ENCODE results near the gene TUSC2.

Gene TUSC2

GRCh38 chr3:50358911-50359759 is 31.1 kb upstream of the TUSC2 start, which contains the start of gene TMEM115:
TMEM115 (minus strand) TSS chr3:50359521; CDS start chr3:50359063, 458 bp downstream.
- CTCF ChIA-PET: interaction anchor here (1.2 kb wide), 1 partner anchor 11 kb away, joined by 3 read pairs; no protein-coding TSS in a partner anchor
- Mint-ChIP-seq H3K9me3 (no peaks in the 10 kb centered on the region), H3K4me3 (peak within 1 kb of the TSS; percentile 99), H3K27me3 (peaks cover 5% of the 10 kb centered on the region), H3K36me3 (peaks cover 28% of the 10 kb centered on the region), H3K27ac (peak within 1 kb of the TSS; percentile 92), H3K4me1 (peaks cover 49% of the 10 kb centered on the region)
- peak; percentile 97 for DNase-seq

DNA sequence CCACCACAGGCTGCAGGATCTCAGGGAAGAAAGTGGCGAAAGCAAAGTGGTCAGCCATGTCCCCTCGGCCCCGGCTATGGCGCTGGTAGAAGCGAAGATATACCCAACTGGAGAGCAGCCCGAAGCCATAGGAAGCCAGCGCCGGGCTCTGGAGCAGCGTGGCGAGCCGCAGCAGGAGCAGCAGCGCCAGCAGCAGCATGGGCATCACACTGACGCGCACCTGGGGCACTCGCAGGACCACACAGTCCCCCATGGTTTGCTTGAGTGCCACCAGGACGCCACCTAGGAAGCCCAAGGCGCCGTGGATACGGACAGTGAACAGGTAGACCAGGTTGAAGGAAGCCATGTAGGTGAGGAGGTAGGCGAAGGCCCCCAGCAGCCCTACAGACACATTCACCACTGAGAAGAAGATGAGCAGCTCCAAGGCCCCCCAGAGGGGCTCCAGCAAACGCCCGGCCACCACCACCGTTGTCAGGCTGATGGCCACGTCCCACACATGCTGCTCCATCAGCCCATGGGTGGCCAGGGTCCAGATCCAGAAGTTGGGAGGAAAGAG is 30.4 kb upstream of the TUSC2 start:
- DNase-seq: no peak
- Mint-ChIP-seq H3K36me3 (peaks cover 32% of the 10 kb centered on the region), H3K9me3 (no peaks in the 10 kb centered on the region), H3K4me3 (peak overlapping the region; percentile 99), H3K27me3 (peaks cover 3% of the 10 kb centered on the region), H3K4me1 (peaks cover 47% of the 10 kb centered on the region), H3K27ac (peak overlapping the region; percentile 73)
- CTCF ChIA-PET: no interaction called here

DNA sequence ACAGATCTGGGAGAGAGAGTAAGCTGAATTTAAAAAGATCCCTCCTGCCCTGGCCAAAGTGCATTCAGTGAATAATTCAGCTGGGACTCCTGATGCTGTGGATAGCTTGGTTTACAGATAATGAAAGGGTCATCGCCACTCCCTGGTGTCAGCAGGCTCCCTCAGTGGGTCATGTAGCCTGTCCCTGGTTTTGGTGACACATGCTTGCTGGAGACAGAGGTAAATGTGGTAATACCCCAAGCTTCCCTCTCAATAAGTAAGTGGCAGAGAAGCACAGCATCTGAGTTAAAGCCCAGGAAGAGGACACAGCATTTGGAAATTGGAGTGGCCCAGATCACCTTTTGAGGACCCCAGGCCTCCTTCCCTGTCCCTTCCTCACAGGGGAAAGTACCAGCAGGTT is 29.5 kb upstream of the TUSC2 start:
- Mint-ChIP-seq H3K27me3 (no peaks in the 10 kb centered on the region), H3K4me3 (peak overlapping the region; percentile 99), H3K4me1 (peaks cover 48% of the 10 kb centered on the region), H3K9me3 (no peaks in the 10 kb centered on the region), H3K27ac (peak overlapping the region; percentile 14), H3K36me3 (peaks cover 36% of the 10 kb centered on the region)
- CTCF ChIA-PET: interaction anchor here (1.1 to 2.3 kb wide), 4 partner anchors 10 to 187 kb away, joined by 3 to 12 read pairs (median 4); partner anchors contain the start of gene RASSF1
- no peak for DNase-seq

GRCh38 chr3:50356553-50356952 is 28.5 kb upstream of the TUSC2 start:
- CTCF ChIA-PET: interaction anchor here (1.1 to 2.3 kb wide), 4 partner anchors 9 to 188 kb away, joined by 3 to 12 read pairs (median 4); partner anchors contain the start of gene RASSF1
- Mint-ChIP-seq H3K36me3 (peaks cover 37% of the 10 kb centered on the region), H3K4me3 (no peak overlapping the region), H3K27ac (no peak overlapping the region), H3K9me3 (no peaks in the 10 kb centered on the region), H3K4me1 (peaks cover 54% of the 10 kb centered on the region), H3K27me3 (no peaks in the 10 kb centered on the region)
- DNase-seq: no peak

DNA sequence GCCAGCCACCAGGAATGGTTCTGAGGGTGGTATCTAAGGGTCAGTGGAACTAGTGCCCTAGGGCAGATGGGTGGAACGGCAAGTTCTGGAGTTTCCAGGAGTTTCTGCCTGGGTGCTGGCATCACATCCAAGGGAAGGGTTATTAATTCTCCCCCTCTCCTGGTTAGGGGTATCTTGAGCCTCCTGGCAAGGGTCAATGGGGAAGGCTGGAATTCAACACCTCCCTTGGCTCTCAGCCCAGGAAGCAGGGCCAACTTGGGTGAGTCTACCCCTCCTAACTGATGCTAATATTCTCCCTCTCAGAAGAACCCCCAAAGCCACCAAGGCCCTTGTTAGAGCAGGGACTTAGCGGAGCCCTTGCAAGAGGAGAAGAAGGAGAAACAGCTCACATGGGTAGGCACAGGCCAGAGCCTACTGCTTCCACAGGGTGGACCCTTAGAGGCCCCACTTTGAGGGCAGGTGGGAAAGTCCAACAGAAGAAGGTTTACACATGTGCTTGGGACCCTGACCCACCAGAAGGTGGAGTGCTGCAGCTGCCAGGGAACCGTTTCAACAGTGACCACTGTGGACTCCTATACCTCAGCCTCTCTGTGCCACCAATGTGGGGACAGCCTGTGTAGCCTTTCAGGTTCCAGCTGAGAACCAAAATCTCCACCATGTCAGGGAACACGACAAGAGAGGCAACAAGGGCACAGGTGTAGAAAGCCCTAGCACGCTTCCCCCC is 28.0 kb upstream of the TUSC2 start:
- no peak overlapping the region for H3K27ac Mint-ChIP-seq
- no peak overlapping the region for H3K4me3 Mint-ChIP-seq

DNA sequence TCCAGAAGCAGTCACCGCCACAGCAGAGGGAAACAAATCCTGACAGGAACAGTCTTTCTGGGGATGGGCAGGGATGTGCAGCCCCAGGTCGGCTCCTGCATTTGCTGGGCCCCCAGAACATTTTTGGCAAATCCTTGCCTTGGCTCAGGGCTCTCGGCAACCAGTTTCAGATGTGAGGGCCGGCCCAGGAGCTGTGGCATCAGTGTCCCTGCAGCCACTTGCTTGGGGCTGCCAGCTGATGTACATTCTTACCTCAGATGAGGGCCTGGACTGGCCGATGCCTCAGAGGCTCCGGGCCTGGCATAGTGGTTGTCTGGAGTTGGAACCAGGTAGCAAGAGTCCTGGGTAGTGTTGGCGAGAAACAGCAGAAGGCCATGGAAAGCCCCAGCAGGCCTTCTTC is 26.8 kb upstream of the TUSC2 start:
- Mint-ChIP-seq H3K36me3 (peaks cover 46% of the 10 kb centered on the region), H3K27ac (no peak overlapping the region)
- CTCF ChIA-PET: interaction anchor here (1.0 to 1.4 kb wide), 2 partner anchors 12 to 187 kb away, joined by 4 to 5 read pairs; no protein-coding TSS in a partner anchor

More for the DNA sequence above, 28.0 kb upstream of the TUSC2 start:
- CTCF ChIA-PET: interaction anchor here (1.4 to 2.3 kb wide), 3 partner anchors 8 to 188 kb away, joined by 4 to 12 read pairs (median 5); no protein-coding TSS in a partner anchor
- Mint-ChIP-seq H3K27me3 (no peaks in the 10 kb centered on the region), H3K36me3 (peaks cover 40% of the 10 kb centered on the region), H3K4me1 (peaks cover 59% of the 10 kb centered on the region), H3K9me3 (no peaks in the 10 kb centered on the region)
- DNase-seq: no peak

DNA sequence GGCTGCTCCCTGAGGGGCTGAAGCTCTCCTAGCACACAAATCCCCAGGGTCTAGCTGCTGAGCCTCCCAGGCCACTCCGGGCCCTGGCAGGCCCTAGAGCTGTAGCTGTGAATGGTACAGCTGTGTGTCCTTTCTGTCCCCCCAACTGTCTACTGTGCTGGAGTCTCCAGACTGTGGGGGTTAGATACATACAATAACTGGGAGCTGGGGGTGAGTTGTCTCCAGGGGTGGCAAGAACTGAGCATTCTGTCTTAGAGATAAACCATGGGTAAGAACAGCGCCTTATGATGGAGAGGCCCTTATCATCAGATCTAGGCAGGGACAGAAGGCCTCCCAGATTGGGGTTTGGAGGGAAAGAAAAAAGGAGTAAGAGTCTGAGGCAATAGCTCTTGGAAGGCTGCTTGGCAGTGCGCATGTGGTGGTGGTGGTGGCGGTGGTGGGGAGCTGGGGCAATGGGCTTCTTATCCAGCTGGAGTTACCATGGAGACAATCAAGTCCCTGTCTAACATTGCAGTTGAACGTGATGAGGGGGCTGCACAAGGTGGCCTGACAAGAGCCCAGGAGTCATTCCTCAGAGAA is 26.3 kb upstream of the TUSC2 start:
- Mint-ChIP-seq H3K9me3 (no peaks in the 10 kb centered on the region), H3K4me3 (no peak overlapping the region), H3K4me1 (peaks cover 63% of the 10 kb centered on the region), H3K36me3 (peaks cover 45% of the 10 kb centered on the region), H3K27me3 (no peaks in the 10 kb centered on the region), H3K27ac (no peak overlapping the region)
- CTCF ChIA-PET: interaction anchor here (1.0 to 2.0 kb wide), 2 partner anchors 11 to 17 kb away, joined by 4 to 11 read pairs; no protein-coding TSS in a partner anchor
- no peak for DNase-seq

More for the DNA sequence above, 26.8 kb upstream of the TUSC2 start:
- Mint-ChIP-seq H3K4me3 (no peak overlapping the region), H3K9me3 (no peaks in the 10 kb centered on the region), H3K27me3 (no peaks in the 10 kb centered on the region), H3K4me1 (peaks cover 63% of the 10 kb centered on the region)
- no peak for DNase-seq

DNA sequence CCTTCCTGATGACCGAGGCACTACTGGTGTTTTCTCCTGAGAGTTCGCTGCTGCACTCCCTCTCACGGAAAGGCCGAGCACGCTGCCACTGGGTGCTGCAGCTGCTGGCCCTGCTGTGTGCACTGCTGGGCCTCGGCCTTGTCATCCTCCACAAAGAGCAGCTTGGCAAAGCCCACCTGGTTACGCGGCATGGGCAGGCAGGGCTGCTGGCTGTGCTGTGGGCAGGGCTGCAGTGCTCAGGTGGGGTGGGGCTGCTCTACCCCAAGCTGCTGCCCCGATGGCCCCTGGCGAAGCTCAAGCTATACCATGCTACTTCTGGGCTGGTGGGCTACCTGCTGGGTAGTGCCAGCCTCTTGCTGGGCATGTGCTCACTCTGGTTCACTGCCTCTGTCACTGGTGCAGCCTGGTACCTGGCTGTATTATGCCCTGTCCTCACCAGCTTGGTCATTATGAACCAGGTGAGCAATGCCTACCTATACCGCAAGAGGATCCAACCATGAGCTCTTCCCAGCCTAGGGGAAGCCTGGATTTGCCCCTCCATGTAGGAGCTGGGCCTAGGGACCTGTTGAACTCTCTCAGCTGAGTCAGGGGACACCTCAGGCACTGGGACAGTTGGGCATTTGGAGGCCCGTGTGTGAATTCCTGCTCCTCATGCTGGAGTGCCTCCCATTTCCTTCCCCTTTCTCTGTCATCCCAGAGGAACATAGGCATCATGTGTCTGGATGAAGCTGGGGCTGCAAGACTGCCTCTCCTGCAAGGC is 25.4 kb upstream of the TUSC2 start:
- H3K27ac Mint-ChIP-seq: no peak overlapping the region

DNA sequence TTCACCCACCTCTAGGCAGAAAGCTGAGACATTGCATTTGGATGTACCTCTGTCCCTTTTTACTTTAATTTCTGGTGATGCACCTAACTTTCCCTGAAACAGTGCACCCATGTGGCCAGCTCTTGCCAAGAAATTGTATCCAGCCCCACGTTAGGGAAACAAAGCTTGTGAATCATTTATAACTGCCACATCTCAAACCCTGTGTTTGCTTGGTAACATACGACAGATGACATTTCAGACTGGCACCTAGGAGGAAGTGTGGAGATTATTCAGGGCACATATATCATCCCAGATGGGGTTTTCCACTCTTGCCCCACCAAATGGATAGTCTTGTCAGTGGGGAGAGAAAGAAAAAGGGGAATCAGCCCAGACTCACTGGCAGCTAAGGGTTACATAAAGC is 24.8 kb upstream of the TUSC2 start:
- H3K4me1 Mint-ChIP-seq: peaks cover 69% of the 10 kb centered on the region
- CTCF ChIA-PET: interaction anchor here (2.0 kb wide), 1 partner anchor 15 kb away, joined by 11 read pairs; no protein-coding TSS in a partner anchor
- no peak for DNase-seq
- H3K36me3 Mint-ChIP-seq: peaks cover 46% of the 10 kb centered on the region
- peak overlapping the region; percentile 2 for H3K27ac Mint-ChIP-seq
- no peaks in the 10 kb centered on the region for H3K27me3 Mint-ChIP-seq
- H3K9me3 Mint-ChIP-seq: no peaks in the 10 kb centered on the region
- H3K4me3 Mint-ChIP-seq: no peak overlapping the region

More for the DNA sequence above, 25.4 kb upstream of the TUSC2 start:
- Mint-ChIP-seq H3K4me1 (peaks cover 69% of the 10 kb centered on the region), H3K36me3 (peaks cover 45% of the 10 kb centered on the region), H3K27me3 (no peaks in the 10 kb centered on the region), H3K4me3 (no peak overlapping the region), H3K9me3 (no peaks in the 10 kb centered on the region)
- CTCF ChIA-PET: interaction anchor here (1.0 to 2.0 kb wide), 2 partner anchors 10 to 16 kb away, joined by 4 to 11 read pairs; no protein-coding TSS in a partner anchor
- no peak for DNase-seq

DNA sequence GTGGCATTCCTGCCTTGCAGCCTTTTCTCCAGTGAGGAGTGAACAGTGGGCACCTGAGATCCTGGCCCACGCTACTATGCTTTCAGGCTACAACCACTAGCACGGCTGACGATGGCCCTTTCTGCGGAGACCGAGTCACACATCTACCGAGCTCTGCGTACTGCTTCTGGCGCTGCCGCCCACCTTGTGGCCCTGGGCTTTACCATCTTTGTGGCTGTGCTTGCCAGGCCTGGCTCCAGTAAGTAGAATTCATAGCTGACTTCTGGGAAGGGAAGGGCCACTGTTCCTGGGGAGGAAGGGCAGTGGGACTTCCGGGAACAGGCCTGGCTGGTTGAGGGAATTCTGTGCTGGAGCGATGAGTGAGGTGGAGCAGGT is 23.3 kb upstream of the TUSC2 start:
- no peaks in the 10 kb centered on the region for H3K9me3 Mint-ChIP-seq
- H3K36me3 Mint-ChIP-seq: peaks cover 45% of the 10 kb centered on the region
- peak overlapping the region; percentile 95 for H3K27ac Mint-ChIP-seq
- H3K27me3 Mint-ChIP-seq: no peaks in the 10 kb centered on the region
- H3K4me1 Mint-ChIP-seq: peaks cover 67% of the 10 kb centered on the region
- CTCF ChIA-PET: interaction anchor here (1.1 to 1.9 kb wide), 3 partner anchors 14 to 191 kb away, joined by 3 to 10 read pairs (median 3); no protein-coding TSS in a partner anchor
- DNase-seq: no peak
- H3K4me3 Mint-ChIP-seq: peak overlapping the region; percentile 80

DNA sequence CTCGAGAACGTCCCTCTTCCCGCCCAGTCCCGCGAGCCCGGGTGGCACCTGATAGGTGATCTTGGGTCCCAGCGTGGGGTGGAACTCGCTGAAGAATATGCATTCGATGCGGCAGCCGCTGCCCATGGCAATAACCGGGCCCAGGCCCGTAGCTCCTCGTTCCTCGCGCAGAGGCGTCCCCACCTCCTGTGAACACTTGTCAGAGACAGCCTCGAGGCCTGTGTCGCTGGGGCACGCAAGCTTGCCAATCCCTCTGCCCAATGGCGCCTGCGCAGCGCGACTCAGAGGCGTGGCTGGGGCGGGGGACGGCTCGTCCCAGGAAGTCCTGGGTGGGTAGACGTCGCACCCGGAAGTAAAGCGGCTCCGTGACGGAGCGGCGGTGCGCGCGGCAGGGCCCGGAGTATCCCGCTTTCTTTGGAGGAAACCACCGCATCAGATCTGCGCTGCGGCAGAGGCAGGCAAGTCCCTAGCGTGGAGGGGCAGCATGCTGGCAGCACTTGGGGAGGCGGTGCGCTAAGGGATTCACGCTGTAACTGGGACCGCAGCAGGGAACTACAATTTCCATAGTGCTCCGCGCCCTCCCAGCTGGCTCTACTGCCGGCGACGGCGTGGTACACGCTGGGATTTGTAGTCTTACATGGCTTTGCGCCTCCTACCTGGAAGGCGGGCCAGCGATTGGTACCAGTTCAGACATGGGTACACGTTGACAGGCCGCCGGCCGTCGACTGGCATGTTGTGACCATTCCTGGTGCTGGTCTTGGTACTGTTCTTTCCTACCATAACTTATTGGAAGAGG is 22.7 kb upstream of the TUSC2 start, which contains the start of the genes CYB561D2 and NPRL2:
TSS of gene CYB561D2 (plus strand) at position 336 of the 796 bp plus-strand sequence. CDS start 572 bp downstream, outside the sequence.
TSS of gene NPRL2 (minus strand) at position 249 of the 796 bp plus-strand sequence. CDS start at position 126, 123 bp downstream.
- H3K27me3 Mint-ChIP-seq: no peaks in the 10 kb centered on the region
- H3K36me3 Mint-ChIP-seq: peaks cover 45% of the 10 kb centered on the region
- H3K27ac Mint-ChIP-seq: peak within 1 kb of the TSS; percentile 95
- peak within 1 kb of the TSS; percentile 80 for H3K4me3 Mint-ChIP-seq
- CTCF ChIA-PET: interaction anchor here (0.6 to 1.9 kb wide), 7 partner anchors 10 to 218 kb away, joined by 3 to 10 read pairs (median 3); partner anchors contain the start of genes HEMK1 and RASSF1
- peaks cover 68% of the 10 kb centered on the region for H3K4me1 Mint-ChIP-seq
- DNase-seq: peak; percentile 100
- no peaks in the 10 kb centered on the region for H3K9me3 Mint-ChIP-seq

- H3K9me3 Mint-ChIP-seq: no peaks in the 10 kb centered on the region
- H3K36me3 Mint-ChIP-seq: peaks cover 42% of the 10 kb centered on the region
- peaks cover 69% of the 10 kb centered on the region for H3K4me1 Mint-ChIP-seq
- DNase-seq: no peak
- peak overlapping the region; percentile 80 for H3K4me3 Mint-ChIP-seq
- CTCF ChIA-PET: interaction anchor here (0.6 to 3.3 kb wide), 7 partner anchors 9 to 219 kb away, joined by 3 to 25 read pairs (median 4); partner anchors contain the start of genes HEMK1 and RASSF1
- H3K27ac Mint-ChIP-seq: peak overlapping the region; percentile 95
- no peaks in the 10 kb centered on the region for H3K27me3 Mint-ChIP-seq
Observed at GRCh38 chr3:50350213-50350526, 22.1 kb upstream of the TUSC2 start.

Measured in activated naive CD4-positive, alpha-beta T cell treated with anti-CD3 and anti-CD28 coated beads, Interleukin-2, amount 10 ng/mL, durations not matched to agents 7 days and 5 days (primary cell).